ENCODE results near the gene ZSCAN1.

Gene ZSCAN1

GRCh38 chr19:58042495-58043340 is 8.9 kb downstream of the ZSCAN1 start:
- DNase-seq, result no peak

GRCh38 chr19:58044391-58044790 is 10.6 kb downstream of the ZSCAN1 start:
- no peak for DNase-seq

GRCh38 chr19:58044886-58045285 is 11.1 kb downstream of the ZSCAN1 start:
- DNase-seq, result no peak

GRCh38 chr19:58045411-58046050 is 11.7 kb downstream of the ZSCAN1 start:
- no peak for DNase-seq

- no peak for DNase-seq
Measured at GRCh38 chr19:58046856-58047255, 13.0 kb downstream of the ZSCAN1 start.

- DNase-seq, result no peak
Measured at GRCh38 chr19:58047672-58048071, 13.8 kb downstream of the ZSCAN1 start.

- no peak for DNase-seq
Measured at GRCh38 chr19:58052256-58052655, 18.4 kb downstream of the ZSCAN1 start.

GRCh38 chr19:58053480-58054156 is 19.8 kb downstream of the ZSCAN1 start:
- DNase-seq, result no peak

- no peak for DNase-seq
Measured at GRCh38 chr19:58054901-58055874, 21.4 kb downstream of the ZSCAN1 start.

GRCh38 chr19:58056261-58056660 is 22.4 kb downstream of the ZSCAN1 start:
- no peak for DNase-seq

- DNase-seq, result no peak
Measured at GRCh38 chr19:58056861-58057260, 23.0 kb downstream of the ZSCAN1 start.

GRCh38 chr19:58058467-58058866 is 24.6 kb downstream of the ZSCAN1 start:
- DNase-seq, result no peak

GRCh38 chr19:58059003-58059670 is 25.3 kb downstream of the ZSCAN1 start, which contains the start of gene ZNF135:
Gene ZNF135, plus strand, starts transcription at chr19:58059282. Its CDS starts 721 bp downstream, at chr19:58060003.
- DNase-seq, result peak; percentile 59

GRCh38 chr19:58059671-58060078 is 25.9 kb downstream of the ZSCAN1 start:
- DNase-seq, result no peak

- DNase-seq, result no peak
Measured at GRCh38 chr19:58060231-58060630, 26.4 kb downstream of the ZSCAN1 start.

GRCh38 chr19:58063712-58064111 is 29.9 kb downstream of the ZSCAN1 start:
- DNase-seq, result no peak

- no peak for DNase-seq
Measured at GRCh38 chr19:58067240-58067912, 33.6 kb downstream of the ZSCAN1 start.

GRCh38 chr19:58079792-58080191 is 46.0 kb downstream of the ZSCAN1 start:
- no peak for DNase-seq

- no peak for DNase-seq
Measured at GRCh38 chr19:58083021-58083420, 49.2 kb downstream of the ZSCAN1 start.

GRCh38 chr19:58084596-58085347 is 50.9 kb downstream of the ZSCAN1 start:
- no peak for DNase-seq

All from DMS153 (cell line).